Amniotic epithelial cell (primary cell): ENCODE results near the gene CCDC50.

ENCODE experiments used
- DNase-seq: peaks from one replicate; pipeline ENCODE4 v3.0.0-alpha.2; 2010; ENCODE audit warnings: low read depth

Gene CCDC50

DNA sequence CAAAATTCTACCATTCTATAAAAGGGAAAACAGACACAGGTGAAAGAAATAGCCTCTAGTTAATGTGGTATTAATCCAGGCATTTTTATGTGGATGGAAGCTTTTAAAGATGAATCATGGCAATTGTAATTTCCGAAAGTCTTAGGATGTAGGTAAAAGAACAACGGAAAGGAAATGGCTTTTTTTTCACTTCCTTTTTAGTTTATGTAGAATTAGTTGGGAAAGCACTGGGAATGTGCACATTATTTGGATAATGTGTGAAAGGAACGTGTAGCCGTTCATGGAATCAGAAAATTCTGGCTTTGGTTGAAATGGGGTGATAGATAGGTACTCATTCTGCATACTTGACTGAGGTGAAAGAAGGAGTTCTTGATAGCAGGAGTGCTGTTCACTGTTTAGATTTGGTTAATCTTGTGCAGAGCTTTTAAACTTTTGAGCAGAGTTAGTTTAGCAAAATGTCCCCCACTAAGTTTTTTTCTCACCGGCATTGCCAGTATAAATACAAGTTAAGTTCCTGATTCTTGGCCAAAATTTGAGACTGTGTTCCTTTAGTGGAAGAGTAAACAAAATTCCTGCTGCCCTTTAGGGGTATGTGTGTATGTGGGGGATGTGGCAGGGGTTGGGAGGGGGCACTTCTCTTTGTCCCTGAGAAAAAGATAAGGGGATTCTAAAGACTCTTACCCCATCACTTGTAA lies 21.3 kb downstream of the CCDC50 start:
- DNase-seq = peak; percentile 73

- DNase-seq = no peak
These were observed 22.8 kb downstream of the CCDC50 start for GRCh38 chr3:191352014-191352413.

DNA sequence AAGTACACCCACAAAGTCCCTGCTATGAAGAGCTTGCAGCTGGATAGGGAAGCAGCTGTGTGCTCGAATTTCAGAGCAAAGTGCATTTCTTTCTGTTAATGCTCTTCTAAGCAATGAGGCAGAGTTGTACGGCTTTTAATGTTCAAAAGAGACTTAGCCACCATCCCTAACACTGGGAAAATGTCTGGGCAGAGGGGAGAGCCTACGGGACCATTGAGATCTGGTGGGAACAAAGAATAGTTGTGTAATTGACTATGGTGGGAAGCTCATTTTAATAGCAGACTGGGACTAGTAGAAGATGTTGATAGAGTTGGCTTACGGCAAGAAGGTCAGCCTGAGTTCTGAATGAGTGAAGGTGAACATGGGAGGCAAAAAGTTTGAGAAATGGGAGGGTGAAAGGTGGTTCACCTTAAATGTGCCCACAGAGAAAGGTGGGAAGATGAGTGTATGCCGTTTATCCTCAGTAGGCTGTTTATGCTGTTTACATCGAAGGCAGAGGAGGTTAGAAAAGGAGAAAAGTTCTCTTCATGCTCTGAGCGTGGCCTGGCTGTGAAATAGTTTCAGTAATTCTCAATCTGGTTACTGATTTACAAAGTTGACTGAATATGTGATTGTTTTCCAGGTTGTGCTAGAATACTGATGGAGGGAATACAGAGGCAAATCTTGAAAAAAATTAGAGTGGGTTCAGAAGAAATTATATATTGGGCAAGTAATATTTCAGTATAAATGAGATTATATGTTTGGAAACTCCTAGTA lies 24.0 kb downstream of the CCDC50 start:
- DNase-seq = no peak

- no peak for DNase-seq
These were observed 26.2 kb downstream of the CCDC50 start for GRCh38 chr3:191355406-191355805.

DNA sequence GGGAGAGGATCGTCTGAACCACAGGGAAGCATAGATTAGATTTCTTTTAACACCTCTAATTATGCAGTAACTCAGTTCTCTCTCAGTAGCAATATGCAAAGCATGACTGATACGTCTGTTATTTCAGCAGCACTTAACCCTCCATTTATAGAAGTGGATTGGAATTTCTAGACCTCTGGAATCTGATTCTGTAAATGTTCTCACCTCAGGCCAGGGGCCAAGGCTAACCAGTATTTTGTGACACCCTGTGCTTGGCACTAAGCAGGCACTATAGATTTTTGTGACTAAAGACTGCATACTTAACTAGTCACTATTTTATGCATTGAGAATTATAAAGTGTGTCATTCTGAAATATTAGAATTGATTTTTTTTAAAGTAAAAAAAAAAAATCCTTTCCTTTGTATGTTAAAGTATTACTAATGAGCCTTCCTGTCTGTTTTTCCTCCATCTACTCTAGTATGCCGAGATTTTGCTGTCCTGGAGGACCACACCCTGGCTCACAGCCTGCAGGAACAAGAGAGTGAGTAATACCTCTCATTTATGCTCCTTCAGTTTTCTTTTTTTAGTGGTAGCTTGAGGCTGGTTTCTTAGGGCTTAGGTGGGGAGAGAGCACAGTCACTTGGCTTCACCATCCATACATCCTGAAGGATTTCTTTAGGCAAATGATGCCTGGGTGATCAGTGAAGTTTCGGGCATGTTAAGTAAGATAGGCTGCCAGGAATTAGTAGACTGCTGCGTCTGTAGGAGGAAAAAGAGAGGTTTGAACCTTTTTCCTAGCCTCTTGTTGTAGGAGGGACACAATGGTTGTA lies 27.6 kb downstream of the CCDC50 start:
- peak; percentile 77 for DNase-seq

- DNase-seq = no peak
These were observed 28.7 kb downstream of the CCDC50 start for GRCh38 chr3:191357909-191358308.

DNA sequence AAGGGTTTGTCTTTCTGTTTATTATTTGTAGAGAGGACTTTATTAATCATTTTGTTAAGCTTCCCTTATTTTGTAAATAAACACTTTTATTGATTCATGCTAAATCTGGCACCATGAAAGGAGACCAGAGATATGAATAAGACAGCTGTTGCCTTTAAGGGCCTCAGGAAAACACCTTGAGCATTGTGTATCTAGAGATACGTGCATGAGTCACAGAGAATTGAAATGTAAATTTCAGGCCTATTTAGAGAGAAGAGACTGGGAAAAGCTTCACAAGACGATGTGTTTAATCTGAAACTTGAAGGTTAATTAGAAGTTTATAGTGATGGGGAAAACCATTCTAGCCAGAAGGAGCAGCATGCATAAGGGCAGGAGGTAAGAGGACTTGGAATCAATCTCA lies 29.7 kb downstream of the CCDC50 start:
- no peak for DNase-seq

- DNase-seq = no peak
These were observed 31.4 kb downstream of the CCDC50 start for GRCh38 chr3:191360620-191361019.

DNA sequence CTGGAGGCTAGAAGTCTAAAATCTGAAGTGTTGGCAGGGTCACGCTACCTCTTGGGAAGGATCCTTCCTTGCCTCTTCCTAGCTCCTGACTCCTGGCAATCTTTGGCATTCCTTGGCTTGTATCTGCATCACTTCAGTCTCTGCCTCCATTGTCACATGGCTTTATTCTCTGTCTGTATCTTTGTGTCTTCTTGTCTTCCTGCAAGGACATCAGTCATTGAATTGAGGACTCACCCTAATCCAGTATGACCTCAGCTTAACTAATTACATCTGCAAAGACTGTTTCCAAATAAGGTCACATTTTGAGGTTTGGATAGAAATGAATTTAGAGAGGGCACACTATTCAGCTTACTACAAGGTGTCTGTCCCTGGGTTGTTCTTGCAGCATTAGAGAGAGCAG lies 32.3 kb downstream of the CCDC50 start:
- no peak for DNase-seq

DNA sequence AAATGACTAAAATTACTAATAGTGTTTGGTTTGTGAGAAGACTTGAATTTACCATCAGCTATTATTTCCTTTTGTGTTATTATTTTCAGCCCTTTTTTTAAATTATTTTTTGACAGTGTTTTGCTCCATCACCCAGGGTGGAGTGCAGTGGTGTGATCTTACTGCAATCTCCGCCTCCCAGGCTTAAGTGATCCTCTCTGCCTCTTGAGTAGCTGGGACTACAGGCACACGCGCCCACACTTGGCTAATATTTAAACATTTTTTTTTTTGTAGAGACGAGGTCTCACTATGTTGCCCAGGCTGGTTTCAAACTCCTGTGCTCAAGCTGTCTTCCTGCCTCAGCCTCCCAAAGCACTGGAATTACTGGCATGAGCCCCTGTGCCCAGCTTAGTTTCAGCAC lies 32.8 kb downstream of the CCDC50 start:
- no peak for DNase-seq

- DNase-seq = no peak
These were observed 33.4 kb downstream of the CCDC50 start for GRCh38 chr3:191362524-191363090.

DNA sequence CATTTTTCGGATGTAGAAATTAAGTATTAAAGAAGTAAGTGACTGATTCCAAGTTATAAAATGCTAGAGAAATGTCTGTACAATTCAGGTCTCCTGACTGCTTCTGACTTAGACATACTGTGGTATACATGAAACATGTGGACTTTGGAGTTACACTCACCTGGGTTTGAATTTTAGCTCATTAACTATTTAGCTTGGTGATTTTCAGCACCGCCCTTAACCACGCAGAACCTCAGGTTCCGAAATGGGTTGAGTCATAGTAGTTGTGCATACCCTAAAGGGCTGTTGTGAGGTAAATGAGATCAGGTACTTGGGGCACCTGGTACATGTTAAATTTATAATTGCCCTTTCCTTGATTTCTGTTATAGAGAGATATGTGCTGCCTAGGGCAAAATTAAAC lies 34.0 kb downstream of the CCDC50 start:
- no peak for DNase-seq

DNA sequence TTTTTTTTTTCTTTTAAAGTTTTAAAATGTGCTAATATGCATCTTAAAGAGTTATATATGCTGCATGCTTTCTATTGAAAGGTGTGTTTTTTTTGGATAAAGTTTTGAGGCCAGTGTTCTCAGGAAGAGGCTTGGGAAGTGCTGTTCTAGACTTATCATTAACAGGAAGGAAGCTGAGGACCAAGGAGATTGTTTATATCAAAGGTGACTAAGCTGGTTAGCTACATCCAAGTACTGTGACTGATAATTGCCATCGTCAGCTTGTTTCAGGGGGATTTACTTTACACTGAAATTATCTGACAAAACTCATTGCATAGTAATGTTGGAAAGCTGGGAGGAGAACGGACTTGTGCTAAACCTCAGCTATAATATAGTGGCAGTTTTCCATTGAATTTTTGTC lies 37.5 kb downstream of the CCDC50 start:
- DNase-seq = peak; percentile 47

DNA sequence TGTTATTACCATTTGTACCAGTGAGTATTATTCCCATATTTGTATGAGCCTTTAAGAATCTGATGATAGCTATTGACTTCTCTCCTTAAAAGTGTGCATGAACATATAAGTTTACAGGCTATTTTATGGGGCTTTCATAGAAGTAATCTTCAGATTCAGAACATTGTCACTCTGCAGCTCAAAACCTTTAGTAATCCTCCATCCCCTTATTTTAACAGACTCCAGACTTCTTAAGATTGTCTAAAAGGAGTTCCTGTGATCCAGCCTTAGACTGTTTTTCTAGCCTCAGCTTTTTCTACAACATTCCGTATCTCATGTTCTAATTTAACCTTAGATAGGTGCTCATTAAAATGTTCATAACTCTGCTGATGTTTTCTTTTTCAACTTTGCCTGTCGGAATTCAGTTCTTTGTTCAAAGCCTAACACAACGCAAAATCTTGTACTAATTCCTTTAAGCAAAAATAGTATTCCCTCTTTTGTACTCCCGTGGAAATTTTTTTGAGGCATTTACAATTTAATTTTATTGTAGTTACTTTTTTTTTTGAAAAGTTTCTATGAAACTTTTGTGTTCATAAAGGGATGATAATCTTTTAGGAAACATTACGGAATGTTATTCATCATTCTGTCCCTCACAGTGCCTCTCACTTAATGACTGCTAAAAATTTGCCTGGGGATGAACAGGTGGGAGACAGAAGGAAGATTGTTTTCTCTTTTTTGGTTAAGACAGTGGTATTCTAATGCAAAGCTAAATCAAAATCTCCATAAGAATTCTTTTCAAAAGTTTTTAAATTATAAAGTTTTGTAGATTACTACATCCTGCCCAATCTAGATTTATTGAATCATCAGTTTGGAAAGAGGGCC lies 39.8 kb downstream of the CCDC50 start:
- no peak for DNase-seq

DNA sequence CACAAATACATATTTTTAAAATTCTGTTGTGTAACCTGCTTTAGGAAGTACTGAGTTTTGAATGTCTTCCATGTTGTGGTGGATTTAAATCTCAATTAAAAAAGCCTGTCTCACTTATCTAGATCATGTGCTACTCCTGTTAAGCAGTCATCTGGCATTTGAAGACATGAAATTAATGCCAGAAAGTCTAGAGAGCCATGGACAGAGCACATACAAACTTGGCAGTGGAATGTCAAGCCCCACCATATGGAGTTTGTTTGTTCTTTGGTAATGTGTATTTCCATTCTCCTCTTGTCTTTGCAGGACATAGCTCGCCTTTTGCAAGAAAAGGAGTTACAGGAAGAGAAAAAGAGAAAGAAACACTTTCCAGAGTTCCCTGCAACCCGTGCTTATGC lies 40.4 kb downstream of the CCDC50 start:
- no peak for DNase-seq

DNA sequence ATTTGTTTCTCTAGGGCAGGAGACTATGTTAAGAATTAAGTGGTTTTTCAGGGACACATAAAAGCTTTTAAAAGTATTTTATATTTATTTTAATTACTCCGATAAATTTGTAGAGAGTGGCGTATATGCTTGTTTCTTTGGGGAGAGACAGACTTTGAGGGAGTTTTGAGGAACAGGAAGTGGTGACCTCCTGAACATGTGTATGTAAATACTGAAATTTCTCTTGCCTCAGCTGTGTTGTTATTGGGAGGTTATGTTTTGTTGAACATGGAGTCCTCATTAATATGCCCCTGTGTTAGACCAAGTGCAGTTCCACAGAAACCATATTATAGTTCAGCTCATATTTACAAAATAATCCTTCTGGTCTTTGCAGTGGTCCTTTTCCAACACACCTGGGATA lies 42.9 kb downstream of the CCDC50 start:
- DNase-seq = no peak

DNA sequence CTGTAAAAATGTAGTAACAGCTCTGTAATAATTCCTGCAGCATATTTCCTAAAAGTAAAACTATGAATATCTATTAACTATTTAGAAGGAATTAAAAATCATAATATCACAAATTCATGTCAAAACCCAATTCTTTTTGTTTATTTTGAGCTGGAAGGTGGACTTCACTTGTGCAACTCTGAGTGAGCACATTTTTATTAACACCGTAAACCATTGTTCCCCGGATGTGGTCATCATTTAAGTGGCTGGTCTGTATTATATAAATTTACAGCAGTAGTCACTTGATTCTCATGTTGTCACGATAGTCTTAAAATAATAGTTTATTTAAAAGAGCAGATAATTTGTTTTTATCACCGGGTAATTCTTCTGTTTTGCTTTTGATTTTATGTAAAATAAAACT lies 44.1 kb downstream of the CCDC50 start:
- DNase-seq = no peak

DNA sequence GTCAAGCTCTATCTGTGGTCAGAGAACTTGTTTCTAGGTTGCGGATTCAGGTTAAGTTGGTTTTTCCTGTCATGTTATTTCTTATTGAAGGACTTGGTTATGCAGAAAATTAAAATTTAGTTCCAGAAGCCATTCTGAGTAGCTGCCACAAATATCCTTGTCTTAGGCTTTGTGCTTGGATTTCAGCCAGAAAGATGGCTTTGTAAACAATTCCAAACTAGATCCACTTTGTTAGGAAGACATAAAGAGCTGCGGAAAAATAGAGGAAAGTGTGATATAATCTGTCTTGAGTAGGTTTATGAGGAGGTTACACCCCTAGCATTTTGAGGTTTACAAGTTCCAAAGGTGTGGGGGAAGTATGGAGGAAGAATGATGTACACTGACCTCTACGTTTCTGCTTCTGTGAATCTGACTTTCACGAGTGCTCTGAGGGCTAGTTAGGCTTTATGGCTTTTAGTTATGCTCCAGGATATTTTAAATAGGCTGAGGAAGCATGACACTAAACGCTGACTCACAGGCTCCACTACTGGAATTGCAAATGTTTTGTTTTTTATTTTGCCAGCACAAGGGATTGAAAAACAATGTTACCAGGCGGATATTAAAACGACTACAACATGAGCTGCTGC lies 47.4 kb downstream of the CCDC50 start:
- DNase-seq = peak; percentile 82

DNA sequence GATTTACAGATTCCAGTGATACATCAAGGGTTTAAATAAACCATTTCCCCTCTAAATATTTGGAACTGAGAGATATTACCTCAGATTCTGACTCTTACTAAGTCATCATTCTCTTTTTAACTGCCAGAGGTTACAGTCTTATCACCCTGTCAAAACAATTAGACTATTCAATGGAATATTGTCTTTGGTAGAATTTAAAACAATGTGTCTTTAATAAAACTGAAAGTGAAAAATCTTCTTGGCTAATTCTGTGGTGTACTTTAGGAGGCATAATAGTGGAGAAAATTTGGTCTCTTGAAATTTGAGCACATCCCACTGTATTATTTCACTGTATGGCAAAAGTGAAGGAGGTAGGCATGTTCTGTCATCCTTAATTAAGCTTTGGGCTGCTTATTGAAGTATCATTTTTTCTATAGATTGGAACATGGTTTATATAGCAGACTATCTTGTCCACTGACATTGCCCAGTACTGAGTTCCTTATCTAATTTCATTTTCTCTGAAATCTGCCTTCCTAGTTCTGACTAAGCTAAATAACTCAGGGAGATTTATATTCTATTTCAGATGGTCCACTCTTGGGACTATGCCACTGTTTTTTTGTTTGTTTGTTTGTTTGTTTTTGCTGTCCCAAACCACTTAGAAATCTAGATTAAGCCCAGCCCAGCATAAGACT lies 49.1 kb downstream of the CCDC50 start:
- DNase-seq = no peak

- DNase-seq = no peak
These were observed 50.3 kb downstream of the CCDC50 start for GRCh38 chr3:191379446-191379845.

- no peak for DNase-seq
These were observed 50.8 kb downstream of the CCDC50 start for GRCh38 chr3:191380001-191380400.
